Esophagus squamous epithelium (tissue), 5 donors: ENCODE results near the gene KIF26B. TPM values are rescaled to one million over a fixed set of nuclear protein-coding genes. Genes with fewer than 3 reads are reported as not detected.

ENCODE experiments used
- DNase-seq: peaks from one replicate; lab custom pipeline; 2025; lab: John Stamatoyannopoulos, UW
- H3K27ac ChIP-seq, 4 donors: fragments of 200-600 bp; sonication (generic); one replicate each; pipeline ENCODE4 v1.5.1; 2016 to 2019; ENCODE audit warnings: mild to moderate bottlenecking in 1 of 4
- H3K27me3 ChIP-seq, 4 donors: fragments of 200-600 bp; sonication (generic); 1 replicate in 3 of 4; 2 replicates in 1 of 4; pipeline versions ENCODE4 v1.5.1 to v1.6.0; 2017 to 2021; ENCODE audit warnings: antibody characterized with exemption in 1 of 4
- H3K36me3 ChIP-seq, 3 donors: fragments of 200-600 bp; sonication (generic); one replicate each; pipeline ENCODE4 v1.5.1; 2016 to 2019
- H3K4me1 ChIP-seq, 3 donors: fragments of 200-600 bp; sonication (generic); one replicate each; pipeline ENCODE4 v1.5.1; 2017 to 2019
- H3K4me3 ChIP-seq, 4 donors: fragments of 200-600 bp; sonication (generic); 1 replicate in 3 of 4; 2 replicates in 1 of 4; pipeline ENCODE4 v1.5.1; 2016 to 2019; ENCODE audit warnings: mild to moderate bottlenecking in 2 of 4, moderate library complexity in 1 of 4
- H3K9me3 ChIP-seq, 3 donors: fragments of 200-600 bp; sonication (generic); one replicate each; pipeline ENCODE4 v1.5.1; 2016 to 2019
- POLR2A ChIP-seq, 4 donors: fragments of 450-650 bp; IDR thresholded peaks; one replicate each; pipeline ENCODE4 v1.6.1; 2017; ENCODE audit warnings: antibody characterized with exemption in 4 of 4, mild to moderate bottlenecking in 4 of 4, moderate library complexity in 3 of 4
- WGBS, 2 donors: methylation state at CpG; one replicate each; pipeline ENCODE4 v1.1.5; 2018; 5-methylcytosine and 5-hydroxymethylcytosine counted together
- intact Hi-C: fragments of 100-400 bp; cut with DNase I; formaldehyde crosslinking; loops from one replicate; pipeline ENCODE4 v1.15.0; 2022
- total RNA-seq, 4 donors: library from RNA; depleted of rRNA; stranded (reverse); fragments of >200 nt; gene quantifications; one replicate each; pipeline ENCODE4 v1.1.0, GENCODE V29; 2016
- TF ChIP-seq, protein P1 (sequence below), 6 experiments: fragments of 450-650 bp in 4 of 6; fragments of 200-600 bp in 2 of 6; sonication (generic) in 2 of 6; IDR thresholded peaks; one replicate each; pipeline ENCODE4 v1.5.1; 2016 to 2019; ENCODE audit warnings: antibody characterized with exemption in 6 of 6, mild to moderate bottlenecking in 4 of 6, moderate library complexity in 4 of 6
- donor health status: DM: yes; HTN: yes; CAD: no.

Gene KIF26B
- total RNA-seq, 4 donors from 2014 or later: 0.23 to 2.7 (median 1.0) TPM

GRCh38 chr1:245183429-245183828, 28.6 kb downstream of the KIF26B start:
- intact Hi-C loops: no loop called here
- 55 to 79% methylated on average over 3 of the region's 3 CpGs for WGBS, 2 donors
- DNase-seq: no peak
- Histone ChIP-seq H3K27me3 (no peaks in the 10 kb centered on the region), H3K4me1 (no peaks in the 10 kb centered on the region), H3K36me3 (no peaks in the 10 kb centered on the region), H3K4me3 (no peak overlapping the region), H3K9me3 (no peaks in the 10 kb centered on the region), H3K27ac (no peak overlapping the region)
- TF ChIP-seq POLR2A (IDR thresholded peaks at IDR 0.05): no peak
- TF ChIP-seq, protein P1, sequence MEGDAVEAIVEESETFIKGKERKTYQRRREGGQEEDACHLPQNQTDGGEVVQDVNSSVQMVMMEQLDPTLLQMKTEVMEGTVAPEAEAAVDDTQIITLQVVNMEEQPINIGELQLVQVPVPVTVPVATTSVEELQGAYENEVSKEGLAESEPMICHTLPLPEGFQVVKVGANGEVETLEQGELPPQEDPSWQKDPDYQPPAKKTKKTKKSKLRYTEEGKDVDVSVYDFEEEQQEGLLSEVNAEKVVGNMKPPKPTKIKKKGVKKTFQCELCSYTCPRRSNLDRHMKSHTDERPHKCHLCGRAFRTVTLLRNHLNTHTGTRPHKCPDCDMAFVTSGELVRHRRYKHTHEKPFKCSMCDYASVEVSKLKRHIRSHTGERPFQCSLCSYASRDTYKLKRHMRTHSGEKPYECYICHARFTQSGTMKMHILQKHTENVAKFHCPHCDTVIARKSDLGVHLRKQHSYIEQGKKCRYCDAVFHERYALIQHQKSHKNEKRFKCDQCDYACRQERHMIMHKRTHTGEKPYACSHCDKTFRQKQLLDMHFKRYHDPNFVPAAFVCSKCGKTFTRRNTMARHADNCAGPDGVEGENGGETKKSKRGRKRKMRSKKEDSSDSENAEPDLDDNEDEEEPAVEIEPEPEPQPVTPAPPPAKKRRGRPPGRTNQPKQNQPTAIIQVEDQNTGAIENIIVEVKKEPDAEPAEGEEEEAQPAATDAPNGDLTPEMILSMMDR (IDR thresholded peaks at IDR 0.05): no peak

- intact Hi-C loops: no loop called here
- DNase-seq: no peak
- no peak for TF ChIP-seq POLR2A (IDR thresholded peaks at IDR 0.05)
- 74 to 79% methylated on average over 4 of the region's 4 CpGs for WGBS, 2 donors
- Histone ChIP-seq H3K9me3 (no peaks in the 10 kb centered on the region), H3K27me3 (no peaks in the 10 kb centered on the region), H3K4me3 (no peak overlapping the region), H3K4me1 (no peaks in the 10 kb centered on the region), H3K36me3 (no peaks in the 10 kb centered on the region), H3K27ac (no peak overlapping the region)
These were observed 30.0 kb downstream of the KIF26B start for GRCh38 chr1:245184779-245185178.

- WGBS, 2 donors: 61 to 66% methylated on average over 4 of the region's 4 CpGs
- intact Hi-C loops: no loop called here
- Histone ChIP-seq H3K27me3 (no peaks in the 10 kb centered on the region), H3K4me3 (no peak overlapping the region), H3K4me1 (no peaks in the 10 kb centered on the region), H3K9me3 (no peaks in the 10 kb centered on the region), H3K36me3 (no peaks in the 10 kb centered on the region), H3K27ac (no peak overlapping the region)
- no peak for DNase-seq
- no peak for TF ChIP-seq POLR2A (IDR thresholded peaks at IDR 0.05)
- TF ChIP-seq, protein P1 (IDR thresholded peaks at IDR 0.05): no peak
These were observed 33.6 kb downstream of the KIF26B start for GRCh38 chr1:245188403-245188802.

DNA sequence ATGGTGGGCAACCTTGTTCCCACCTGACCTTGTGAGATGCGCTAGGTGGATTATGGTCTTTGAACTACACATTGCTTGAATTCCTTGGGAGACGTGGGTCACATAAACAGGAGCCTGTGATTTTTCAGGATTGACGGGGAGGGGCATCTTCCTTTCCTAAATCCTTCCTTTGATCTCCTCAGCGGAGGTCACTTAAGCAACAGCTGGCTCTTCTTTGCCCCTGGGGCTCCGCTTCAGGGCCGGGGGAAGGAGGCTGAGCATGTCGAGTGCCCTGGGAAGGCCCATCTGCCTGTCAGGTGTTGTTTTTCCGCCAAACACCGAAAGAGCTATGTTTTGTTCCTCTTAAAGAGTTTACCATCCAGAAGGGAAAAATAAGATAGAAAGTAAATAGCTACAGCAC, 40.6 kb downstream of the KIF26B start:
- 87 to 90% methylated on average over 6 to 9 of the region's 9 CpGs for WGBS, 2 donors
- intact Hi-C loops: no loop called here
- no peak overlapping the region for H3K27ac ChIP-seq
- H3K4me3 ChIP-seq: no peak overlapping the region
- H3K9me3 ChIP-seq: no peaks in the 10 kb centered on the region
- H3K27me3 ChIP-seq: no peaks in the 10 kb centered on the region
- no peaks in the 10 kb centered on the region for H3K4me1 ChIP-seq
- H3K36me3 ChIP-seq: no peaks in the 10 kb centered on the region
- no peak for DNase-seq
- no peak for TF ChIP-seq POLR2A (IDR thresholded peaks at IDR 0.05)
- TF ChIP-seq, protein P1 (IDR thresholded peaks at IDR 0.05): no peak

GRCh38 chr1:245197121-245197520, 42.3 kb downstream of the KIF26B start:
- DNase-seq: no peak
- Histone ChIP-seq H3K27ac (no peak overlapping the region), H3K4me3 (no peak overlapping the region), H3K4me1 (no peaks in the 10 kb centered on the region), H3K9me3 (no peaks in the 10 kb centered on the region), H3K27me3 (no peaks in the 10 kb centered on the region), H3K36me3 (no peaks in the 10 kb centered on the region)
- WGBS, 2 donors: 72 to 78% methylated on average over 3 of the region's 3 CpGs
- intact Hi-C loops: no loop called here
- no peak for TF ChIP-seq POLR2A (IDR thresholded peaks at IDR 0.05)
- TF ChIP-seq, protein P1 (IDR thresholded peaks at IDR 0.05): no peak

DNA sequence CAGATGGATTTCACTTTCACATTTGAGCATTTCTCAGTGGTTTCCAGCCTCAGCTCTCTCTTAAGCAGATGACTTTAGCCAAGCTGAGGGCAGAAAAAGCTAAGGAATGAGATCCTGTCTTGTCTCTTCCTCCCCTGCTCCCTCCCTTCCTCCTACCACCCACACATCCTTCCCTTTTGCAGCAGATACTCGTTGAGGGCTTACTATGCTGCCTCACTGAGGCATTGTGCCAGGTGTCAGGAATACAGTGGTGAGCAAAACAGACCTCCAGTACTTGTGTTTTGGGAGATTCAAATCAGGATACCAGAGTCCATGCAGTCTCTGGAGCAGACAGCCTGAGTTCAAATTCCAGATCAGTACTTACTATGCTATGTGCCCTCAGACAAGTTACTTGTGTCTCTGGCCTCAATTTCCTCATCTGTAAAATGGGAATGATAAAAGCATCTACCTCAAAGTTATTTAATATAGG, 43.2 kb downstream of the KIF26B start:
- no peak for DNase-seq

More for the DNA sequence above, 43.2 kb downstream of the KIF26B start:
- Histone ChIP-seq H3K9me3 (no peaks in the 10 kb centered on the region), H3K4me1 (no peaks in the 10 kb centered on the region), H3K36me3 (no peaks in the 10 kb centered on the region), H3K27ac (no peak overlapping the region), H3K4me3 (no peak overlapping the region), H3K27me3 (no peaks in the 10 kb centered on the region)
- 0% methylated on average over 1 of the region's 1 CpG for WGBS, 2 donors
- intact Hi-C loops: no loop called here
- TF ChIP-seq POLR2A (IDR thresholded peaks at IDR 0.05): no peak
- TF ChIP-seq, protein P1 (IDR thresholded peaks at IDR 0.05): no peak
